Stimulated activated CD4-positive, alpha-beta T cell treated with anti-CD3 and anti-CD28 coated beads, Interleukin-12 subunit alpha, Interleukin-12 subunit beta, amount 100 ng/mL, for 24 hours (primary cell): ENCODE results near the gene MFAP2.
"Not testable (repeated sequence)": the region's sequence is repeated elsewhere in the genome, so short reads cannot be mapped to it uniquely, and the experiment has no call there.

Source experiments
- DNase-seq, 2 experiments: peaks; one replicate each; pipeline ENCODE4 v3.0.0-alpha.2; 2020; ENCODE audit warnings: low read depth in 2 of 2

The MFAP2 gene

DNA sequence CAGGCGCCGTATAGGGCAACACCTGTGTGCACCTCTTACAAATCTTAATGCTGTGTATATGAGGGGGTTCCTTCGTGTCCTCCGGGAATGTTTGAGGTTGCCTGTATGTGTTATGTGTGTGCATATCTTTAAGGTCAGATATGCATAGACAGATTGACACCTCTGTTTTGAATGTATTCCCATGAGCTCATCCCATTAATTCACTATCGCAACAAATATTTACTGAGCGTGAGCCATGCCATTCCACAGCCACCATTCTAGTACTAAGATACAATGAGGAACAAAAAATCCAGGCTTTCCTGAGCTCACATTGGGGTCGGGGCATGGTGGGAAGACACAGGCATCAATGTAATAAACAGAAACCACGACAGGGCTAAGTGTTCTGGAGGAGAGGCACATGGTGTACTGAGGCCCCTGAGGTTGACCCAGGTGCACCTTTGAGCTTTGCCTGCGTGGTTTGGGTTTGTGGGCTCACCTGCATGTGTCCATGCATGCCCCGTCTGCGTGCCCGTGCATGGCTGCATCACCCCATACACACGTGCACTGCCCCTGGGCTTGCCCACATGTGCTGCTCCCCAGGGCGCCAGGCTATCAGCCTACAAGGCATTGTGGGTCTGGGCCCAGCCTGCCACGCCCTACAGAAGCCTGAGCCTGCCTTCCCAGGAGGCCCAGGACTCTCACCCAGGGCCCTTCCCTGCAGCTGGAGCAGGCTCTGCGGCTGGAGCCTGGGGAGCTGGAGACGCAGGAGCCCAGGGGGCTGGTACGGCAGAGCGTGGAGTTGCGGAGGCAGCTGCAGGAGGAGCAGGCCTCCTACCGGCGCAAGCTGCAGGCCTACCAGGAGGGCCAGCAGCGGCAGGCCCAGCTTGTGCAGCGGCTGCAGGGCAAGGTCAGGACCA, 51.0 kb downstream of the MFAP2 start:
- not testable (repeated sequence) for DNase-seq

DNA sequence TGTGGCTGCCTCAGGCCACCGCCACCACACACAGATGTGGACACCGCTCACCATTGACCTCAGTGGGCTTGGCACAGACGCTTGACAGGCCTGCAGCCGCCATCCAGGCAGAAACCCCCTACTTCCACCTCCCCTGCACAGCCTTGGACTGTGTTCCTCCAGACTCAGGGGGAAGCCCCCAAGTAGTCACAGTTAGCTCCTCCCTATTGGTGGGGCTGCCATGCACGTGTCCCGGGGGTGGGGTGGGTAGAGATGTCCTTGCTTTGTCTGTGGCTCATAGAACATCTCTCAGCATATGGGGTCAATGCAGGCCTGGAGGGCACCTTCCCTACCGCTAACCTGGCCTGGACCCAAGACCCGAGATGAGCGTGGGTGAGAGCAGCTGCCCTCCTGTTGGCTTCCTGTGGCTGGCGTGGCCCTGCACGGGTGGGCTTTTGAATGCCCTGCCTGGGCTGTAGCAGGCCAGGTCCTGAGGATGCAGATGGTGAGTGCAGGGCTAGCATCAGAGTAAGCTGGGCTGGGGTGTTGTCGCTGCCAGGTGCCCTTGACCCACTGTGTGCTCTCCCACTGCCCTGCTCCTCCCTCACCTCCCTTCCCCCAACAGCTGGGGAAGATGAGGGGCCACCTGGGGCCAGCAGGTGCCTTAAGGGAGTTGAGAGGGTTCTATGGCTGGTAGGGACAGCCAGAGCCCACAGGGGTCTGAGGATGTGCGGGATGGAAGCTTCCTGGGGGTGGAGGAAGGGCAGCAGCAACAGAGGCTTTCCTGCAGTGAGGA, 52.5 kb downstream of the MFAP2 start:
- DNase-seq: no peak

DNA sequence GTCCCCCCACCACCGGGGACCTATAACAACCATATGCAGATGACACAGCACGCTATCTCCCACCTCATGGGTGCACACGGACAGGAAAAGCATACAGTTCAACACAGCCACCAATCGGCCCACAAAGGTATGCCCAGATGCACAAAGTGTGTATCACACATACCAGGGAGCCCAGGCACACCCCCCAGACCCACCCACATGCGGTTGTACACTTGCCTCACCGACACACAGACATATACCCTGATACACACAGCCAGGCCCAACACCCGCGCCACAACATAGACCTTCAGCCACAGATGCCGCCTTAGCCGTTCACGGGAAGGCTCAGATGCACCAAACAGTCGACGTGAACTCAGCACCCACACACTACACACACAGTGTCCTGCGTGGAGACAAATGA, 53.2 kb downstream of the MFAP2 start:
- DNase-seq: no peak

GRCh38 chr1:16926491-16927073, 53.8 kb downstream of the MFAP2 start:
- no peak for DNase-seq

- DNase-seq: no peak
These were observed 54.6 kb downstream of the MFAP2 start for GRCh38 chr1:16925635-16926490.

DNA sequence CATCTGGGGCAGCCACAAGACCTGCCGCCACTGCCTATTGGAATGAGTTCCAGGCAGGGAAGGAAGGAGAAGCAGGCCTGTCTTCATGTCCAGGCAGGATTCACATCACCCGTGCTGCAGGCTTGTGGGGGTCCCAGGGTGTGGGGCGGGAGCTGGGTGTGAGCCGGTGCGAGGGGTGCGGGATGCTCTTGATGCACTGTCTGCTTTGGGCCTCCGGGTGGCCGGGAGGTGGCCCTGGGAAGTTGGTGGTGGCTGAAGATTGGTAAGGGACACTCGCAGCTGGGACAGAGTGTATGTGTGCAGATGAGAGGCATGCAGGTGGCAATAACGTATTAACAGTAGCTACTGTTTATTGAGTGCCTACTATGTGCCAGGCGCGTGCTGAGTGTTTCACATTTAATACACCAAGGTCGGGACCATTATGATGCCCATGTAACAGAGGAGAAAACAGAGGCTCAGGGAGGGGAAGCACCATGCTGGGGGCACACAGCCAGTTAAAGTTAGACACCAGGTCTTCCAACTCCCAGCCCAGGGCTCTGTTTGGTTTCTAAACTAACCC, 55.4 kb downstream of the MFAP2 start:
- DNase-seq: no peak
